Measurements from ENCODE around the gene TSPOAP1. TPM values are rescaled to one million over a fixed set of nuclear protein-coding genes. Genes with fewer than 3 reads are reported as not detected.

Gene TSPOAP1, protein sequence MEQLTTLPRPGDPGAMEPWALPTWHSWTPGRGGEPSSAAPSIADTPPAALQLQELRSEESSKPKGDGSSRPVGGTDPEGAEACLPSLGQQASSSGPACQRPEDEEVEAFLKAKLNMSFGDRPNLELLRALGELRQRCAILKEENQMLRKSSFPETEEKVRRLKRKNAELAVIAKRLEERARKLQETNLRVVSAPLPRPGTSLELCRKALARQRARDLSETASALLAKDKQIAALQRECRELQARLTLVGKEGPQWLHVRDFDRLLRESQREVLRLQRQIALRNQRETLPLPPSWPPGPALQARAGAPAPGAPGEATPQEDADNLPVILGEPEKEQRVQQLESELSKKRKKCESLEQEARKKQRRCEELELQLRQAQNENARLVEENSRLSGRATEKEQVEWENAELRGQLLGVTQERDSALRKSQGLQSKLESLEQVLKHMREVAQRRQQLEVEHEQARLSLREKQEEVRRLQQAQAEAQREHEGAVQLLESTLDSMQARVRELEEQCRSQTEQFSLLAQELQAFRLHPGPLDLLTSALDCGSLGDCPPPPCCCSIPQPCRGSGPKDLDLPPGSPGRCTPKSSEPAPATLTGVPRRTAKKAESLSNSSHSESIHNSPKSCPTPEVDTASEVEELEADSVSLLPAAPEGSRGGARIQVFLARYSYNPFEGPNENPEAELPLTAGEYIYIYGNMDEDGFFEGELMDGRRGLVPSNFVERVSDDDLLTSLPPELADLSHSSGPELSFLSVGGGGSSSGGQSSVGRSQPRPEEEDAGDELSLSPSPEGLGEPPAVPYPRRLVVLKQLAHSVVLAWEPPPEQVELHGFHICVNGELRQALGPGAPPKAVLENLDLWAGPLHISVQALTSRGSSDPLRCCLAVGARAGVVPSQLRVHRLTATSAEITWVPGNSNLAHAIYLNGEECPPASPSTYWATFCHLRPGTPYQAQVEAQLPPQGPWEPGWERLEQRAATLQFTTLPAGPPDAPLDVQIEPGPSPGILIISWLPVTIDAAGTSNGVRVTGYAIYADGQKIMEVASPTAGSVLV (N-terminal part only)
- not detected in 2 replicates for total RNA-seq

DNA sequence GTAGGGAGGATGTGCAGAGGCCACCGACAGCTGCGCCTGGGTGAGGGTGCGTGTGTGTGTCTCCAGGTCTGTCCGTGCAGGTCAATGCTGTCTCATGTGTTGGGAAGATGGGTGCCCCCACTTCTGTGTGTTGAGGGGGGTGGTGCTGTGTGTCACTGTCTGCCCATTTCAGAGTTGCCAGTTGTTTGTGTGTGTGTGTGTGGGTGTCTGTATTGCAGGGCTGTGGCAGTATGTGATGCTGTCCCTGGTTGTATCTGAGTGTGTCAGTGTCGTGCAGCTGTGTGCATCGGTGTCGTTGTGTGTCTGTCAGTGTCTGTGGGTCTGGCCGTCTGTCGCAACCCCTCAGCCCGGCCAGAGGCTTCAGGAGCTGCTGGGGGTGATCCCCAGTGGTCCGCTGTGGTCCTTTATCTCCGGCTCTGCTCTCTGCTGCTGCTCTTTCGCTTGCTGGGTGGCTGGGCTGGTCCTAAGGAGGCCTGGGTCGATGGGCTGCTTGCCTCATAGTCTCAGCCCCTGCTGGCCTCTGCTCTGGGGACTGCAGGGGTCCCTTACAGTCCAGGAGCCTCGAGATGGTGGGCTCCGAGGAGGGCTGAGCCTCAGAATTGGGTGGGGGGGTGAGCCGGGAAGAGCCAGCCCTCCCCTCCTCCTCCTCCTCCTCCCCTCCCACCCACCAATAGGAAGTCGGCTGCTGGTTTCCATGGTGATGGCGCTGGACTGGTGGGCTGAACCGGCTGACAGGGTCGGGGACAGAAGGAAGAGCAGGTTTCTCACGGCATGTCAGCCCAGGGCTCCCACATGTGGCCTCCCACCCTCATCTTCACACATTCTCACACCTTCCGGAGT is at the start of gene TSPOAP1:
Gene TSPOAP1 (minus strand): TSS at position 601 of the 840 bp plus-strand sequence. CDS start 875 bp downstream, outside the sequence.

DNA sequence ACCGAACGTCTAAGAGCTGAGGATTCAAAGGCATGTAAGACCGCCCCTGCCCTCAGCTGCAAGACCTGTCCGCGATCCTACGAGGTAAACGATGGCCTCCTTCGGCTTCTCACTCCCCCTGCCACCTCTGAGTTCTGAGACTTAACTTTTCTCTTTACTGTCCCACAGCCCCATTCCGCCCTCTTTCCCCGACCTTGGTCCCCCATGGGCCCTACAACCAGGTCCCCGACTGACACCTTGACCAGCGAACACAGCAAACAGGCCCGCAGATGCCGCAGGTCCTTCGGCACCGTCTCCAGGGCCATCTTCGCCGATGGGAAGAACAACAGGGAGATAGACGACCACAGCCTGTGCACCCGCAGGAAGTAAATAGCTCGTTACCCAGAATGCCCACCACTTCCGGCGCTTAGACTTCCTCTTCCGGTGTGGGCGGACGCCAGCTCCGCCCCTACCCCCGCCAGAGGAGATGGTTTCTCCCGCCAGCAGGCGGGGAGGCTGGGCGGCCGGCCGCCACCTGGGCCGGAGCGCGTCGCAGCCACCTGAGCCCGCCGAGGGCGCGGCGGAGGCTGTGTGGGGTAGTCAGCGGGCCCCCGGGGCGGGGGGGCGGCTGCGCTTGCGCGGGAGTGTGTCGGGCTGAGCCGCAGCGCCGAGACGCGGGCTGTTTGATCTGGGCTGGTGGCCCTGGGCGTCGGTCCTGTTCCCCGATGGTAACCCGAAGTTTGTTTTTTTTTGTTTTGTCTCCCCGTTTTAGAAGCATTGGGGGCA is 23.4 kb upstream of the TSPOAP1 start, which contains the start of gene SUPT4H1:
Gene SUPT4H1 (minus strand): TSS at position 371 of the 765 bp plus-strand sequence. CDS start 66 bp downstream, at position 305.

GRCh38 chr17:58280480-58281217 is 47.9 kb downstream of the TSPOAP1 start, which contains the start of gene MPO:
Gene MPO, minus strand, starts transcription at chr17:58280935. Its CDS starts 177 bp downstream, at chr17:58280758.

Small RNA genes lying within 50 kb of the gene (small RNA-seq; reads per million reads assigned to genes)
- gene MIR4736: not detected

Other genes with a start within 250 kb of the TSPOAP1 start
- gene DYNLL2, start 245.4 kb downstream of the TSPOAP1 start, total RNA-seq: 6.9 and 8.2 TPM in 2 replicates
- gene OR4D1, start 180.4 kb downstream of the TSPOAP1 start, total RNA-seq: not detected in 2 replicates
- not detected in 2 replicates for gene OR4D2, start 161.8 kb downstream of the TSPOAP1 start, total RNA-seq
- not detected in 2 replicates for gene EPX, start 136.1 kb downstream of the TSPOAP1 start, total RNA-seq
- 12.1 and 12.7 TPM in 2 replicates for gene MKS1, start 109.5 kb downstream of the TSPOAP1 start, total RNA-seq
- gene LPO, start 90.2 kb downstream of the TSPOAP1 start, total RNA-seq: not detected in 2 replicates
- gene MPO, start 47.9 kb downstream of the TSPOAP1 start, total RNA-seq: 0.10 TPM in 1 of 2 replicates, not detected in the other
- gene SUPT4H1, start 23.4 kb upstream of the TSPOAP1 start, total RNA-seq: 44.8 and 55.5 TPM in 2 replicates
- not detected in 2 replicates for gene RNF43, start 88.7 kb upstream of the TSPOAP1 start, total RNA-seq
- gene HSF5, start 159.6 kb upstream of the TSPOAP1 start, total RNA-seq: under 0.01 and 0.19 TPM in 2 replicates
- 45.9 and 52.6 TPM in 2 replicates for gene MTMR4, start 185.8 kb upstream of the TSPOAP1 start, total RNA-seq